ENCODE results near the gene SLC27A2. TPM values are rescaled to one million over a fixed set of nuclear protein-coding genes. Genes with fewer than 3 reads are reported as not detected.

The SLC27A2 gene
- total and polyA plus RNA-seq, 4 donors = 3.5 to 6.6 (median 5.2) TPM

DNA sequence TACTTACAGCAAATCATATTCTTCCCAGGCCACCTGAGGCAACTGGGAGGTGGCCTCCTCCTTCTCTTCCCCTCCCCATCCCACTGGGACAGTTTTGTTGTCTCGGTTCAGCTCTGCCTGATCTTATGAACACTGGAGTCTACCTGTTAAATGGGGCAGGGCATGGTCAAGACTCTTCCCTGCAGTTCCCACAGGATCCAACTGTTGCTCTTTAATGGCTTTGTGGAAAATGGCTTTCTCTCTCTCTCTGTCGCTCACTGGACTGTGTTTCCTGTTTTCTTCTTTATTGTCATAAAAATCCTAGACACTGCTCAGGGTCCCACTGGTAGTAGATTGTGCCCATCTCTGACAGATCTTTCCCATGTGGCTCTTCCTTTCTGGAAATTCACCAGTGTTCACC is 40.2 kb downstream of the SLC27A2 start:
- 82 to 84% methylated on average over 2 of the region's 2 CpGs for WGBS, 2 donors
- no peaks in the 10 kb centered on the region for H3K36me3 ChIP-seq (ENCODE audit: control insufficient read depth in 4 of 4, insufficient read depth in 4 of 4, low read length in 4 of 4)

DNA sequence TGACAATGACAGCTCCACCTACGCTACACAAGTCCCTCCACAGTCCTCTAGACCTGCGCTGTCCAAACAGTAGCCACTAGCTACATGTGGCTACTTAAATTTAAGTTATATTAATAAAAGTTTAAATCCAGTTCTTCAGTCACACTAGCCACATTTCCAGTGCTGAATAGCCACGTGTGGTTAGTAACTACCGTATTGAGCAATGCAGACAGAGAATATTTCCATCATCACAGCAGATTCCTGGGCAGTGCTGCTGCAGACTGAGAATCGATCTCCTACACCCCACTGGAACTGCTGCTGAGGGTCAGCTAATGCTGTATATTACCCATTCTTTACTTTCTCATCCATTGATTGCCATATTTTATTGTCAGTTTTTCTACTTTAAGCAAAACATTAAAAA is 42.6 kb downstream of the SLC27A2 start:
- Histone ChIP-seq H3K27me3 (ENCODE audit: control insufficient read depth in 3 of 3, insufficient read depth in 3 of 3, low read length in 2 of 3) (no peaks in the 10 kb centered on the region), H3K4me3 (no peak overlapping the region), H3K9ac (ENCODE audit: insufficient read depth in 1 of 2, low read length in 2 of 2) (no peak overlapping the region), H3K36me3 (ENCODE audit: control insufficient read depth in 4 of 4, insufficient read depth in 4 of 4, low read length in 4 of 4) (no peaks in the 10 kb centered on the region), H3K27ac (ENCODE audit: low read depth in 1 of 2, low read length in 1 of 2) (no peak overlapping the region), H3K9me3 (ENCODE audit: control insufficient read depth in 4 of 4, insufficient read depth in 3 of 4, low read length in 3 of 4) (no peaks in the 10 kb centered on the region), H3K4me1 (ENCODE audit: control insufficient read depth in 5 of 5, insufficient read depth in 5 of 5, low read length in 5 of 5) (no peaks in the 10 kb centered on the region)
- TF ChIP-seq, protein P1, sequence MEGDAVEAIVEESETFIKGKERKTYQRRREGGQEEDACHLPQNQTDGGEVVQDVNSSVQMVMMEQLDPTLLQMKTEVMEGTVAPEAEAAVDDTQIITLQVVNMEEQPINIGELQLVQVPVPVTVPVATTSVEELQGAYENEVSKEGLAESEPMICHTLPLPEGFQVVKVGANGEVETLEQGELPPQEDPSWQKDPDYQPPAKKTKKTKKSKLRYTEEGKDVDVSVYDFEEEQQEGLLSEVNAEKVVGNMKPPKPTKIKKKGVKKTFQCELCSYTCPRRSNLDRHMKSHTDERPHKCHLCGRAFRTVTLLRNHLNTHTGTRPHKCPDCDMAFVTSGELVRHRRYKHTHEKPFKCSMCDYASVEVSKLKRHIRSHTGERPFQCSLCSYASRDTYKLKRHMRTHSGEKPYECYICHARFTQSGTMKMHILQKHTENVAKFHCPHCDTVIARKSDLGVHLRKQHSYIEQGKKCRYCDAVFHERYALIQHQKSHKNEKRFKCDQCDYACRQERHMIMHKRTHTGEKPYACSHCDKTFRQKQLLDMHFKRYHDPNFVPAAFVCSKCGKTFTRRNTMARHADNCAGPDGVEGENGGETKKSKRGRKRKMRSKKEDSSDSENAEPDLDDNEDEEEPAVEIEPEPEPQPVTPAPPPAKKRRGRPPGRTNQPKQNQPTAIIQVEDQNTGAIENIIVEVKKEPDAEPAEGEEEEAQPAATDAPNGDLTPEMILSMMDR (IDR thresholded peaks at IDR 0.05; ENCODE audit: control extremely low read depth, extremely low read depth) = no peak
- no peak for DNase-seq
- no peak for ATAC-seq (ENCODE audit: insufficient read depth, low FRiP score)
- 75 to 78% methylated on average over 5 of the region's 5 CpGs for WGBS, 2 donors

More for the DNA sequence above, 40.2 kb downstream of the SLC27A2 start:
- no peaks in the 10 kb centered on the region for H3K4me1 ChIP-seq (ENCODE audit: control insufficient read depth in 5 of 5, insufficient read depth in 5 of 5, low read length in 5 of 5)
- no peaks in the 10 kb centered on the region for H3K9me3 ChIP-seq (ENCODE audit: control insufficient read depth in 4 of 4, insufficient read depth in 3 of 4, low read length in 3 of 4)
- no peak overlapping the region for H3K4me3 ChIP-seq
- no peak for DNase-seq
- H3K27me3 ChIP-seq (ENCODE audit: control insufficient read depth in 3 of 3, insufficient read depth in 3 of 3, low read length in 2 of 3) = no peaks in the 10 kb centered on the region
- H3K9ac ChIP-seq (ENCODE audit: insufficient read depth in 1 of 2, low read length in 2 of 2) = no peak overlapping the region
- ATAC-seq (ENCODE audit: insufficient read depth, low FRiP score) = no peak
- TF ChIP-seq, protein P1 (IDR thresholded peaks at IDR 0.05; ENCODE audit: control extremely low read depth, extremely low read depth) = no peak
- H3K27ac ChIP-seq (ENCODE audit: low read depth in 1 of 2, low read length in 1 of 2) = no peak overlapping the region

DNA sequence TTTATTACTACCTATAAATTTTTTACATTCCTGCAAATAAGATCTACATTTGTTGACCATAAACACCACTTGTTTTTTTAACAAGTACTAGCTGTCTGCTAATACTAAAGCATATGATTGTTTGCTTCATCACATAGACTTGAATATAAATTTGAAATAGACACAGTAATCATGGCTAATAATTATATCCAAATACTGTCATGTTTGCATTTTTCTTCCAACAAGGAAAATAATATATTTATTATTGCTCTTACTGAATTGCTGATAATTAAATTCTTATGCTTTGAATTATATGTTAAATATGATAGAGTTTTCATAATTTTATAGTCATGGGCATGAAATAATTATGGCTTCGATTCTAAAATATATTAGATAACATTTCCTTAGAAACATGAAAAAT is 43.1 kb downstream of the SLC27A2 start:
- 95 to 96% methylated on average over 1 of the region's 1 CpG for whole genome bisulfite sequencing, 2 donors
- H3K9ac ChIP-seq (ENCODE audit: insufficient read depth in 1 of 2, low read length in 2 of 2) = no peak overlapping the region
- H3K36me3 ChIP-seq (ENCODE audit: control insufficient read depth in 4 of 4, insufficient read depth in 4 of 4, low read length in 4 of 4) = no peaks in the 10 kb centered on the region
- no peaks in the 10 kb centered on the region for H3K4me1 ChIP-seq (ENCODE audit: control insufficient read depth in 5 of 5, insufficient read depth in 5 of 5, low read length in 5 of 5)
- ATAC-seq (ENCODE audit: insufficient read depth, low FRiP score) (no peak), DNase-seq (no peak)
- H3K9me3 ChIP-seq (ENCODE audit: control insufficient read depth in 4 of 4, insufficient read depth in 3 of 4, low read length in 3 of 4) = no peaks in the 10 kb centered on the region
- TF ChIP-seq, protein P1 (IDR thresholded peaks at IDR 0.05; ENCODE audit: control extremely low read depth, extremely low read depth) = no peak
- no peak overlapping the region for H3K27ac ChIP-seq (ENCODE audit: low read depth in 1 of 2, low read length in 1 of 2)
- H3K27me3 ChIP-seq (ENCODE audit: control insufficient read depth in 3 of 3, insufficient read depth in 3 of 3, low read length in 2 of 3) = no peaks in the 10 kb centered on the region
- H3K4me3 ChIP-seq = no peak overlapping the region

DNA sequence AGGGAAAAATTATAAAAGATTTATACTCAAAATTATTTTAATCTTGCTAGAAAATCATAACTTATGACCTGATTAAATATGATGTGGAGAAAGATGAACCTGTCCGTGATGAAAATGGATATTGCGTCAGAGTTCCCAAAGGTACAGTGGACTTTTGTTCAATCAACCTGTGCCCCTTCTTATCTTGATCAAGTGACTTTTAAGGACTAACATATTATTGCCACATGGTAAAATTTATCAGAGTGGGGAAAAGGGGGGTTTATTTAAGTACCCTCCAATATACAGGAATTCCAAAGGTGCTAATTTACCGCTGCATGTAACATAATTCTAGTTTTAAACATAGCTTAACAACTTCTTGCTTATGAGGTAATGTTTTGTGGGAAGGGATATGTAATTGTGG is 43.9 kb downstream of the SLC27A2 start:
- Histone ChIP-seq H3K36me3 (ENCODE audit: control insufficient read depth in 4 of 4, insufficient read depth in 4 of 4, low read length in 4 of 4) (no peaks in the 10 kb centered on the region), H3K4me1 (ENCODE audit: control insufficient read depth in 5 of 5, insufficient read depth in 5 of 5, low read length in 5 of 5) (no peaks in the 10 kb centered on the region), H3K27ac (ENCODE audit: low read depth in 1 of 2, low read length in 1 of 2) (no peak overlapping the region), H3K9me3 (ENCODE audit: control insufficient read depth in 4 of 4, insufficient read depth in 3 of 4, low read length in 3 of 4) (no peaks in the 10 kb centered on the region), H3K27me3 (ENCODE audit: control insufficient read depth in 3 of 3, insufficient read depth in 3 of 3, low read length in 2 of 3) (no peaks in the 10 kb centered on the region), H3K9ac (ENCODE audit: insufficient read depth in 1 of 2, low read length in 2 of 2) (no peak overlapping the region), H3K4me3 (no peak overlapping the region)
- WGBS, 2 donors = 82 to 87% methylated on average over 3 of the region's 3 CpGs
- no peak for ATAC-seq (ENCODE audit: insufficient read depth, low FRiP score)
- TF ChIP-seq, protein P1 (IDR thresholded peaks at IDR 0.05; ENCODE audit: control extremely low read depth, extremely low read depth) = no peak
- DNase-seq = peak in 1 of 3 donors; percentile 17

All from lung (tissue), 12 donors.